OCI-LY7 (cell line): ENCODE measurements around the gene BLACAT1.

ENCODE experiments used
- EZH2phosphoT487 ChIP-seq: fragments of 200-600 bp; sonication (generic); IDR thresholded peaks from 2 replicates; pipeline ENCODE4 v1.6.1; 2018; ENCODE audit warnings: low read depth, borderline replicate concordance, mild to moderate bottlenecking, mixed run types, antibody characterized with exemption, low read length, moderate library complexity, mixed read lengths
- TF ChIP-seq, protein P1 (sequence below): fragments of 200-600 bp; sonication (generic); conservative IDR thresholded peaks from 2 replicates; pipeline ENCODE4 v1.5.1; 2014; ENCODE audit warnings: mild to moderate bottlenecking, antibody characterized with exemption, low read length, moderate library complexity, mixed read lengths

GRCh38 chr1:205446828-205447227, 9.0 kb downstream of the BLACAT1 start:
- TF ChIP-seq, protein P1, sequence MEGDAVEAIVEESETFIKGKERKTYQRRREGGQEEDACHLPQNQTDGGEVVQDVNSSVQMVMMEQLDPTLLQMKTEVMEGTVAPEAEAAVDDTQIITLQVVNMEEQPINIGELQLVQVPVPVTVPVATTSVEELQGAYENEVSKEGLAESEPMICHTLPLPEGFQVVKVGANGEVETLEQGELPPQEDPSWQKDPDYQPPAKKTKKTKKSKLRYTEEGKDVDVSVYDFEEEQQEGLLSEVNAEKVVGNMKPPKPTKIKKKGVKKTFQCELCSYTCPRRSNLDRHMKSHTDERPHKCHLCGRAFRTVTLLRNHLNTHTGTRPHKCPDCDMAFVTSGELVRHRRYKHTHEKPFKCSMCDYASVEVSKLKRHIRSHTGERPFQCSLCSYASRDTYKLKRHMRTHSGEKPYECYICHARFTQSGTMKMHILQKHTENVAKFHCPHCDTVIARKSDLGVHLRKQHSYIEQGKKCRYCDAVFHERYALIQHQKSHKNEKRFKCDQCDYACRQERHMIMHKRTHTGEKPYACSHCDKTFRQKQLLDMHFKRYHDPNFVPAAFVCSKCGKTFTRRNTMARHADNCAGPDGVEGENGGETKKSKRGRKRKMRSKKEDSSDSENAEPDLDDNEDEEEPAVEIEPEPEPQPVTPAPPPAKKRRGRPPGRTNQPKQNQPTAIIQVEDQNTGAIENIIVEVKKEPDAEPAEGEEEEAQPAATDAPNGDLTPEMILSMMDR, result no peak
- TF ChIP-seq EZH2phosphoT487, result no peak
